ENCODE measurements around the gene CCAR1. TPM values are rescaled to one million over a fixed set of nuclear protein-coding genes. Genes with fewer than 3 reads are reported as not detected.

CCAR1 gene
- total and polyA plus RNA-seq, 11 donors = 21.7 to 37.9 (median 28.3) TPM

DNA sequence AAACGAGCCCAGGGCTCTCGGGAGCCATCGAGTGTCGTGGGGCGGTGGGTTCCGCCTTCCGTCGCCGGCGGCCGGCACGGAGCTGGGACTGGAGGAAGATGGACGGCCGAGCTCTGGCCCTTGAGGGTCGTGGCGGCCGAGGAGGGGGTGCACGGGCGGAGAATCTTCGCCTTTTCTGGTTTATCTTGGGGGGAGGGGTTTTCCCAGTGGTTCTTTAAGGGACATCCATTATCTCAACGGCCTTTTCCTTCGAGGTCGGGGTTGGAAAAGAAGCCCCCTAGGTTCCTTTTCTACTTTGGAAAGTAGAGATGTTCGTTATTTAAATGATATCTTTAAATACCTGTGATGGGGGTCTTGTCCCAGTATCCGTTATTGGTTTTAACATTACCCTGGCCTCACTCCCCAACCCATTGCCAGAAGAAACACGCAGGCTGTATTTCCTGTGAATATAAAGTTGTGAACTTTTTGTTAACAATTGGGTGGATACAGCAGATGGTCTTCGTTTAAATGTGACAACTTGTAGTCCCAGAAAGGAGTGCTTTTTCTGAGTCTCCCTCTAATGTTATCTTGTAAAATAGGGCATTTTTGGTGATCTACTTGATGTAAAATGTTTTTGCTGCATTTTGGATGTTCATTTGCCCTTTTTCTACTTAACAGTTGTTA, 765 bp downstream of the CCAR1 start:
- H3K36me3 ChIP-seq = peaks cover 0 to 45% (median 36%) of the 10 kb centered on the region in 9 donors
- H3K27ac ChIP-seq = peak overlapping the region; percentile 74 to 97 (median 94)
- peak overlapping the region; percentile 66 to 100 (median 90) for H3K4me3 ChIP-seq
- peak in 1 of 5 donors; percentile 17 for DNase-seq
- no peaks in the 10 kb centered on the region for H3K27me3 ChIP-seq
- TF ChIP-seq, protein P1, sequence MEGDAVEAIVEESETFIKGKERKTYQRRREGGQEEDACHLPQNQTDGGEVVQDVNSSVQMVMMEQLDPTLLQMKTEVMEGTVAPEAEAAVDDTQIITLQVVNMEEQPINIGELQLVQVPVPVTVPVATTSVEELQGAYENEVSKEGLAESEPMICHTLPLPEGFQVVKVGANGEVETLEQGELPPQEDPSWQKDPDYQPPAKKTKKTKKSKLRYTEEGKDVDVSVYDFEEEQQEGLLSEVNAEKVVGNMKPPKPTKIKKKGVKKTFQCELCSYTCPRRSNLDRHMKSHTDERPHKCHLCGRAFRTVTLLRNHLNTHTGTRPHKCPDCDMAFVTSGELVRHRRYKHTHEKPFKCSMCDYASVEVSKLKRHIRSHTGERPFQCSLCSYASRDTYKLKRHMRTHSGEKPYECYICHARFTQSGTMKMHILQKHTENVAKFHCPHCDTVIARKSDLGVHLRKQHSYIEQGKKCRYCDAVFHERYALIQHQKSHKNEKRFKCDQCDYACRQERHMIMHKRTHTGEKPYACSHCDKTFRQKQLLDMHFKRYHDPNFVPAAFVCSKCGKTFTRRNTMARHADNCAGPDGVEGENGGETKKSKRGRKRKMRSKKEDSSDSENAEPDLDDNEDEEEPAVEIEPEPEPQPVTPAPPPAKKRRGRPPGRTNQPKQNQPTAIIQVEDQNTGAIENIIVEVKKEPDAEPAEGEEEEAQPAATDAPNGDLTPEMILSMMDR (IDR thresholded peaks at IDR 0.05) = no peak
- TF ChIP-seq POLR2A (IDR thresholded peaks at IDR 0.05) = no peak
- no peaks in the 10 kb centered on the region for H3K9me3 ChIP-seq
- intact Hi-C loops (cut with DNase I) = loop anchor here in 7 of 10 donors (1.0 to 10.0 kb wide), 8 partner anchors 121 to 387 kb away; partner anchors contain the start of genes SLC25A16 (in 2 of the 7), HNRNPH3 (in 1 of the 7), PBLD (in 1 of the 7) and RUFY2 (in 1 of the 7)
- H3K4me1 ChIP-seq = peaks cover 0 to 17% (median 9%) of the 10 kb centered on the region in 12 donors
- WGBS, 4 donors = 0 to 2% (median 1%) methylated on average over 9 to 27 of the region's 27 CpGs
- ATAC-seq = peak in 1 of 4 donors; percentile 36

DNA sequence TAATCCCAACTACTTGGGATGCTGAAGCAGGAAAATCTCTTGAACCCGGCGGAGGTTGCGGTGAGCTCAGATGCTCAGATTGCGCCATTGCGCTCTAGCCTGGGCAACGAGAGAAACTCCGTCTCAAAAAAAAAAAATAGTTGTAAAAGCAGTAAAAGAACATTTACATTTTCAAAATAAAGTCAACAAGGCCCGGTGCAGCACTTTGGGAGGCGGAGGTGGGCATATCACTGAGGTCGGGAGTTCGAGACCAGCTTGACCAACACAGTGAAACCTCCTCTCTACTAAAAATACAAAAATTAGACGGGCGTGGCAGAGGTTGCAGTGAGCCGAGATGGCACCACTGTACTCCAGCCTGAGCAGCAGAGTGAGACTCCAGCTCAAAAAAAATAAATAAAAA, 4.0 kb downstream of the CCAR1 start:
- Histone ChIP-seq H3K4me3 (no peak overlapping the region), H3K36me3 (peaks cover 0 to 77% (median 66%) of the 10 kb centered on the region in 9 donors), H3K9me3 (no peaks in the 10 kb centered on the region), H3K27ac (no peak overlapping the region), H3K4me1 (peaks cover 0 to 17% (median 9%) of the 10 kb centered on the region in 12 donors), H3K27me3 (no peaks in the 10 kb centered on the region)
- intact Hi-C loops (cut with DNase I) = loop anchor here in 4 of 10 donors (5.0 to 10.0 kb wide), 3 partner anchors 57 to 390 kb away; partner anchors contain the start of genes HNRNPH3 (in 1 of the 4) and PBLD (in 1 of the 4)
- DNase-seq (no peak), ATAC-seq (no peak)
- WGBS, 4 donors = 95 to 97% (median 95%) methylated on average over 14 of the region's 14 CpGs
- TF ChIP-seq, protein P1 (IDR thresholded peaks at IDR 0.05) = no peak
- no peak for TF ChIP-seq POLR2A (IDR thresholded peaks at IDR 0.05)

DNA sequence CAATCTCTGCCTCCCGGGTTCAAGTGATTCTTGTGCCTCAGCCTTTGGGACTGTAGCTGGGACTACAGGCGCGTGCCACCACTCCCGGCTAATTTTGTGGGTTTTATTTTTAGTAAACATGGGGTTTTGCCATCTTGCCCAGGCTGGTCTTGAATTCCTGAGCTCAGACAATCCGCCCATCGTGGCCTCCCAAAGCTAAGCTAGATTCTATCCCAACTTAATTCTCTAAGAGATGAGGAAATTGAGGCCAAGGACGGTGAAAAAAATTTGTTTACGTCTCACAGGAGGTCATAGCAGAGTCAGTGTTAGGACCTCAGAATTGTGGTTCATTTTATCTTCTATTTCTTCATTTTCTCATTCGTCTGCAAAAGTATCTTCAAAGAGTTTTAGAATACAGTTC, 6.1 kb downstream of the CCAR1 start:
- no peak for DNase-seq
- 70 to 76% (median 75%) methylated on average over 9 of the region's 9 CpGs for WGBS, 4 donors

DNA sequence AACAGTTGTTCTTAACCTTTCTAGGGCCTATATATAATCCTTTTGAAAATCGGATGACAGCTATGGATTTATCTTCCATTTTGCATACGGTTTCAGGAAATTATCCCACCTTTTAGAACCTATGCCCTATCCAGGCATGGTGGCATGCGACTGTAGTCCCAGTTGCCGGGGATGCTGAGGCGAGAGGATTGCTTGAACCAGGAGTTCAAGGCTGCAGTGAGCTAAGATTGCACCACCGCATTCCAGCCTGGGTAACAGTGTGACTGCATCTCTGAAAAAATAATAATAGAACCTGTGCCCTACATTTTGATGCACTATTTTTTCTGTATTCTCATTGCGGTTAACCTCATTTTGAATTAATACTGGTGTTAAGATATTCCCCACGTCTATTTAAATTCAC, 11.6 kb downstream of the CCAR1 start:
- H3K27ac ChIP-seq = no peak overlapping the region
- no peaks in the 10 kb centered on the region for H3K4me1 ChIP-seq
- no peak for ATAC-seq
- intact Hi-C loops (cut with DNase I) = loop anchor here in 1 of 10 donors (10.0 kb wide), 1 partner anchor 188 kb away; no protein-coding TSS in a partner anchor
- H3K27me3 ChIP-seq = no peaks in the 10 kb centered on the region
- 86 to 96% (median 95%) methylated on average over 8 of the region's 8 CpGs for WGBS, 4 donors
- TF ChIP-seq, protein P1 (IDR thresholded peaks at IDR 0.05) = no peak
- TF ChIP-seq POLR2A (IDR thresholded peaks at IDR 0.05) = no peak
- H3K9me3 ChIP-seq = no peaks in the 10 kb centered on the region
- H3K4me3 ChIP-seq = no peak overlapping the region
- no peak for DNase-seq
- peaks cover 0 to 100% (median 96%) of the 10 kb centered on the region in 9 donors for H3K36me3 ChIP-seq

More for the DNA sequence above, 6.1 kb downstream of the CCAR1 start:
- Histone ChIP-seq H3K27ac (no peak overlapping the region), H3K36me3 (peaks cover 0 to 99% (median 87%) of the 10 kb centered on the region in 9 donors), H3K9me3 (no peaks in the 10 kb centered on the region), H3K27me3 (no peaks in the 10 kb centered on the region), H3K4me1 (peaks cover 0 to 12% (median 7%) of the 10 kb centered on the region in 12 donors), H3K4me3 (no peak overlapping the region)
- no peak for TF ChIP-seq POLR2A (IDR thresholded peaks at IDR 0.05)
- TF ChIP-seq, protein P1 (IDR thresholded peaks at IDR 0.05) = no peak
- ATAC-seq = no peak
- intact Hi-C loops (cut with DNase I) = loop anchor here in 4 of 10 donors (5.0 to 10.0 kb wide), 3 partner anchors 55 to 392 kb away; partner anchors contain the start of genes HNRNPH3 (in 1 of the 4) and PBLD (in 1 of the 4)
